ENCODE results near the gene OTX1.

The OTX1 gene

DNA sequence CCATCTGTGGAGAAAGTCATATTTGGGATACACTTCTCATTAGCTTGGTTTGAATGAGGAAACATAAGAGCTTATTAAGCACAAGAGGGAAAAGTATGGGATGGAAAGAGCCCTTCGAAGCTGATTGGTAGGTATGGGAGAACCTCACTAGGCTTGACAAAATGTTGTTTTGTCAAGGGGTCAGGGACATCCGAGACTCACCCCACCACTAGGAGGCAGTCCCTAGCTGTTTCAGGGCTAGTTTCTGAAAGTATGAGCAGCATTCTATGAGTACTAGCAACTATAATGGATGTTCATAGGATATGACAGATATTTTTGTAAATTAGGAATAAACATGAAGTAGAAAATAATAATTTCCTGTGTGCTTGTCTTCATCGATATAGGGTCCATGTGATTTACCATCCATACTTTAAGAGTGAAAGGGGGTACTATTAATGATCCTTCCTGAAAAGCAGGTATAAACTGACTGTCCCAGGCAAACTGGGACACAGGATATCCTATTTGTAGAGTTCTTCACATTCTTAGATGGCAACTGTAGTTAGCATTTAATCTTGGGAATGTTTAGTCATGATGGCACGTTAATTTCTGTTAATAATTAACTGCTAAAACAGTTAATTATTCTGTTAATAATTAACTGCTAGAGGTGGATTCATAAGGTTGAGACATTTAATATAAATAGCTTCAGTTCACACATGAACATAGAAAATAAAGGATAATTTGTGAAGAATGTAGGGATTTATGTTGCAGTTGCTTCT, 28.4 kb downstream of the OTX1 start:
- no peak for DNase-seq (ENCODE audit: low spot score)
- CTCF ChIA-PET = interaction anchor here (0.6 to 1.3 kb wide), 3 partner anchors 12 to 187 kb away, joined by 3 read pairs; no protein-coding TSS in a partner anchor
- TF ChIP-seq CTCF (conservative IDR thresholded peaks at IDR 0.05; ENCODE audit: low read depth) = no peak
- POLR2A ChIA-PET (ENCODE audit: low non-redundant PET) = no interaction called here
- no peak overlapping the region for H3K27ac ChIP-seq

DNA sequence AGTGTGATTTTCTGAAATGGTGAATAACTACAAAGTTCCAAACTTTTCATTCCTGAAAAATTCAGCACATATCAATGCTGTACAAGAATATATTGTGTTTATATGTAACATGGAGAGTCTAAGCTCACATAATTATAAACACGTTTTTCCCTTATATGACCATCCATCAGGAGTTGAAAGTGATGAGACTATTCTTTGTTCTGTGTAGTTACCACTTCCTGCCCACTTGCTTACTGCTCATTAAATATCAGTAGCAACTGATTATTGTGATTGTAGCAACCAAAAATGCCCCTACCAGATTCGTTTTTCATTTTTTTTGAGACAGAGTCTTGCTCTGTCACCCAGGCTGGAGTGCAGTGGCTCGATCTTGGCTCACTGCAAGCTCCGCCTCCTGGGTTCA, 30.8 kb downstream of the OTX1 start:
- H3K27ac ChIP-seq = no peak overlapping the region
- ChIA-PET CTCF (interaction anchor here (0.5 to 0.6 kb wide), 2 partner anchors 30 to 199 kb away, joined by 3 to 4 read pairs; no protein-coding TSS in a partner anchor), POLR2A (ENCODE audit: low non-redundant PET) (no interaction called here)
- DNase-seq (ENCODE audit: low spot score) = no peak
- no peak for TF ChIP-seq CTCF (conservative IDR thresholded peaks at IDR 0.05; ENCODE audit: low read depth)

- POLR2A ChIA-PET (ENCODE audit: low non-redundant PET) = no interaction called here
- H3K27ac ChIP-seq = no peak overlapping the region
- CTCF ChIA-PET = interaction anchor here (0.9 kb wide), 1 partner anchor 12 kb away, joined by 4 read pairs; no protein-coding TSS in a partner anchor
- no peak for DNase-seq (ENCODE audit: low spot score)
- TF ChIP-seq CTCF (conservative IDR thresholded peaks at IDR 0.05; ENCODE audit: low read depth) = no peak
Observed at GRCh38 chr2:63086687-63087086, 36.1 kb downstream of the OTX1 start.

GRCh38 chr2:63092401-63092800, 41.8 kb downstream of the OTX1 start:
- no peak overlapping the region for H3K27ac ChIP-seq
- no peak for DNase-seq (ENCODE audit: low spot score)
- TF ChIP-seq CTCF (conservative IDR thresholded peaks at IDR 0.05; ENCODE audit: low read depth) = no peak
- ChIA-PET POLR2A (ENCODE audit: low non-redundant PET) (no interaction called here), CTCF (interaction anchor here (0.7 kb wide), 2 partner anchors 106 to 122 kb away, joined by 3 read pairs; no protein-coding TSS in a partner anchor)

GRCh38 chr2:63092857-63093256, 42.2 kb downstream of the OTX1 start:
- no peak overlapping the region for H3K27ac ChIP-seq
- ChIA-PET POLR2A (ENCODE audit: low non-redundant PET) (no interaction called here), CTCF (interaction anchor here (0.7 kb wide), 1 partner anchor 106 kb away, joined by 3 read pairs; no protein-coding TSS in a partner anchor)
- no peak for TF ChIP-seq CTCF (conservative IDR thresholded peaks at IDR 0.05; ENCODE audit: low read depth)
- DNase-seq (ENCODE audit: low spot score) = no peak

- CTCF ChIA-PET = no interaction called here
Observed at GRCh38 chr2:63093502-63093901, 42.9 kb downstream of the OTX1 start.

More at GRCh38 chr2:63093502-63093901, 42.9 kb downstream of the OTX1 start:
- no peak for TF ChIP-seq CTCF (conservative IDR thresholded peaks at IDR 0.05; ENCODE audit: low read depth)
- POLR2A ChIA-PET (ENCODE audit: low non-redundant PET) = no interaction called here
- DNase-seq (ENCODE audit: low spot score) = no peak
- H3K27ac ChIP-seq = no peak overlapping the region
